Activated CD4-positive, alpha-beta memory T cell treated with anti-CD3 and anti-CD28 coated beads for 36 hours (primary cell): ENCODE results near the gene SEZ6. TPM values are rescaled to one million over a fixed set of nuclear protein-coding genes. Genes with fewer than 3 reads are reported as not detected.

ENCODE experiments used
- CTCF ChIA-PET: fragments of 350-600 bp; sonication (Branson Sonifier 250); formaldehyde crosslinking; loops from one replicate; lab custom pipeline; 2021; ENCODE audit warnings: antibody characterized with exemption, inconsistent platforms; lab: Charles Lee
- POLR2A ChIA-PET: fragments of 350-600 bp; sonication (Branson Sonifier 250); formaldehyde crosslinking; loops from one replicate; lab custom pipeline; 2021; ENCODE audit warnings: antibody characterized with exemption; lab: Charles Lee
- DNase-seq: peaks from one replicate; pipeline ENCODE4 v3.0.0-alpha.2; 2020
- H3K27ac Mint-ChIP-seq: one replicate; pipeline ENCODE4 v1.8.0; 2021; ENCODE audit warnings: mixed read lengths
- H3K27me3 Mint-ChIP-seq: one replicate; pipeline ENCODE4 v1.8.0; 2021; ENCODE audit warnings: mixed read lengths
- H3K36me3 Mint-ChIP-seq: one replicate; pipeline ENCODE4 v1.8.0; 2021; ENCODE audit warnings: mixed read lengths
- H3K4me1 Mint-ChIP-seq: one replicate; pipeline ENCODE4 v1.8.0; 2021; ENCODE audit warnings: low read depth, mixed read lengths
- H3K4me3 Mint-ChIP-seq: one replicate; pipeline ENCODE4 v1.8.0; 2021; ENCODE audit warnings: mild to moderate bottlenecking, mixed read lengths
- H3K9me3 Mint-ChIP-seq: one replicate; pipeline ENCODE4 v1.8.0; 2021; ENCODE audit warnings: mixed read lengths
- intact Hi-C: fragments of 100-400 bp; cut with micrococcal nuclease; formaldehyde crosslinking; loops from one replicate; pipeline ENCODE4 v1.15.1; 2023
- total RNA-seq, 2 experiments: library from RNA; stranded (reverse); gene quantifications; one replicate each; pipeline ENCODE4 v1.2.3, GENCODE V29; 2021

Gene SEZ6
- total RNA-seq, 2 experiments from 2014 or later, result not detected

DNA sequence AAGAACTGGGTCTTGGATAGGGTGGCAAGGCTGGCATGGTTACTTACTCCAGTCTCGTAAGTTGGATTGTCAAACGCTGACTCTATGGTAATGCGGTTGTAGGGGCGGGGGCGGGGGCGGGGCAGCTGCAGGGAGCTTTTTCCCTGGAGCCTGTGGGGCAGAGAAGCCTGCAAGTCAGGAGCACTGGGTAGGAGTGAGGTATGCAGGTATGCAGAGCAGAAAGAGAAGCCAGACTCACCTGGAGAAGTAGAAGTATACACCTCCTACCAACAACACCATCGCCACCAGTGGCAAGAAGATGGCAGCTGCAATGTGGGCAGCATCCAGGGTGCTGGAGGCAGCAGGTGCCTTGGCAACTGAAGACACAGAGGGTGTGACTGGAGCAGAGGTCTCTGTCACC lies 49.7 kb downstream of the SEZ6 start:
- H3K4me1 Mint-ChIP-seq, result no peaks in the 10 kb centered on the region
- no peaks in the 10 kb centered on the region for H3K27me3 Mint-ChIP-seq
- no peak for DNase-seq
- no peak overlapping the region for H3K4me3 Mint-ChIP-seq
- no peak overlapping the region for H3K27ac Mint-ChIP-seq
- no peaks in the 10 kb centered on the region for H3K9me3 Mint-ChIP-seq
- CTCF ChIA-PET, result interaction anchor here (1.8 to 2.4 kb wide), 2 partner anchors 9 to 161 kb away, joined by 7 to 15 read pairs; no protein-coding TSS in a partner anchor
- intact Hi-C loops, result no loop called here
- POLR2A ChIA-PET, result no interaction called here
- no peaks in the 10 kb centered on the region for H3K36me3 Mint-ChIP-seq

- ChIA-PET CTCF (interaction anchor here (1.8 to 4.2 kb wide), 2 partner anchors 10 to 161 kb away, joined by 7 to 45 read pairs; no protein-coding TSS in a partner anchor), POLR2A (no interaction called here)
- no peaks in the 10 kb centered on the region for H3K9me3 Mint-ChIP-seq
- no peaks in the 10 kb centered on the region for H3K4me1 Mint-ChIP-seq
- DNase-seq, result no peak
- H3K27me3 Mint-ChIP-seq, result no peaks in the 10 kb centered on the region
- no peak overlapping the region for H3K27ac Mint-ChIP-seq
- no peak overlapping the region for H3K4me3 Mint-ChIP-seq
- intact Hi-C loops, result no loop called here
- peaks cover 3% of the 10 kb centered on the region for H3K36me3 Mint-ChIP-seq
Observed at GRCh38 chr17:28955408-28955807, 50.4 kb downstream of the SEZ6 start.

GRCh38 chr17:28954886-28955285 lies 50.9 kb downstream of the SEZ6 start:
- intact Hi-C loops, result loop anchor here (5.0 kb wide), 2 partner anchors 162 to 358 kb away; partner anchors contain the start of gene SPAG5
- DNase-seq, result no peak

DNA sequence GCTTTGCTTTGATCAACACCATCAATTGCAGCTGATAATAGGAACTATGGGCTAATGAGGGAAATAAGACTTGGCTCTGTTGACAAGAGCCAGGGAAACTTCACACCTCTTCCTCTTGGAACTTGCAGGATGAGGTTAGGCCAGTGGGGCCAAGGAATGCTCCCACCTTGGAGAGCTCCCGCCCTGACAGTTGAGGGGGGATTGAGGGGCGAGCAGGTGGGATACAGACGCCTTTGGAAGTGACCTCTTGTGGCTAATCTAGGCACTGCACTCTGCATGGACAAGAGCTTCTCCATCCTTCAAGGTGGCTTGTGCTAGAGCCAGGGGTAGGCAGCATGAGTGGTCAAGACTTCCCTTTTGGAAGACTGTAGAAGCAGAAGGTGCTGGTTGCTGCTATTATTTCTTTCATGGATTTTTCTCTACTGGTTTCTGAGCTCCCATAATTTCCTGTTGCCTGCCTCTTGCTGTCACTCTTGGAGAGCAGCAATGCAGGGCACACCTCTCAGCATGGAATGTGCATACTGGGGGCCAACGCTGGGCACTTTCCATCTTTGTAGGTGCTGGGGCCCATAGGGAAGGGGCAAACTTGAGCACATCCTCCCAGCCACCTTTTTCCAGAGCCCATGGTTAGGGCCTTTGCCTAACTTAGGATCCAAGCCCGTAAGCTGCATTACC lies 52.3 kb downstream of the SEZ6 start:
- peak overlapping the region; percentile 45 for H3K27ac Mint-ChIP-seq
- H3K4me1 Mint-ChIP-seq, result peaks cover 3% of the 10 kb centered on the region
- peak; percentile 61 for DNase-seq
- intact Hi-C loops, result loop anchor here (2.0 to 5.0 kb wide), 3 partner anchors 99 to 356 kb away; partner anchors contain the start of genes ERAL1 and SPAG5
- no peaks in the 10 kb centered on the region for H3K9me3 Mint-ChIP-seq
- peaks cover 14% of the 10 kb centered on the region for H3K36me3 Mint-ChIP-seq
- POLR2A ChIA-PET, result interaction anchor here (0.7 to 3.1 kb wide), 6 partner anchors 12 to 303 kb away, joined by 3 to 15 read pairs (median 3); partner anchors contain the start of gene RPL23A
- H3K4me3 Mint-ChIP-seq, result no peak overlapping the region
- no peaks in the 10 kb centered on the region for H3K27me3 Mint-ChIP-seq
- CTCF ChIA-PET, result interaction anchor here (0.5 to 7.3 kb wide), 47 partner anchors 8 to 308 kb away, joined by 3 to 130 read pairs (median 4); partner anchors contain the start of genes DHRS13, FLOT2, MYO18A and NEK8

More at GRCh38 chr17:28954886-28955285, 50.9 kb downstream of the SEZ6 start:
- ChIA-PET CTCF (interaction anchor here (2.8 to 4.2 kb wide), 2 partner anchors 10 to 162 kb away, joined by 36 to 45 read pairs; no protein-coding TSS in a partner anchor), POLR2A (no interaction called here)
- no peaks in the 10 kb centered on the region for H3K27me3 Mint-ChIP-seq
- peaks cover 5% of the 10 kb centered on the region for H3K36me3 Mint-ChIP-seq
- H3K9me3 Mint-ChIP-seq, result no peaks in the 10 kb centered on the region
- no peaks in the 10 kb centered on the region for H3K4me1 Mint-ChIP-seq
- H3K27ac Mint-ChIP-seq, result no peak overlapping the region
- H3K4me3 Mint-ChIP-seq, result no peak overlapping the region

DNA sequence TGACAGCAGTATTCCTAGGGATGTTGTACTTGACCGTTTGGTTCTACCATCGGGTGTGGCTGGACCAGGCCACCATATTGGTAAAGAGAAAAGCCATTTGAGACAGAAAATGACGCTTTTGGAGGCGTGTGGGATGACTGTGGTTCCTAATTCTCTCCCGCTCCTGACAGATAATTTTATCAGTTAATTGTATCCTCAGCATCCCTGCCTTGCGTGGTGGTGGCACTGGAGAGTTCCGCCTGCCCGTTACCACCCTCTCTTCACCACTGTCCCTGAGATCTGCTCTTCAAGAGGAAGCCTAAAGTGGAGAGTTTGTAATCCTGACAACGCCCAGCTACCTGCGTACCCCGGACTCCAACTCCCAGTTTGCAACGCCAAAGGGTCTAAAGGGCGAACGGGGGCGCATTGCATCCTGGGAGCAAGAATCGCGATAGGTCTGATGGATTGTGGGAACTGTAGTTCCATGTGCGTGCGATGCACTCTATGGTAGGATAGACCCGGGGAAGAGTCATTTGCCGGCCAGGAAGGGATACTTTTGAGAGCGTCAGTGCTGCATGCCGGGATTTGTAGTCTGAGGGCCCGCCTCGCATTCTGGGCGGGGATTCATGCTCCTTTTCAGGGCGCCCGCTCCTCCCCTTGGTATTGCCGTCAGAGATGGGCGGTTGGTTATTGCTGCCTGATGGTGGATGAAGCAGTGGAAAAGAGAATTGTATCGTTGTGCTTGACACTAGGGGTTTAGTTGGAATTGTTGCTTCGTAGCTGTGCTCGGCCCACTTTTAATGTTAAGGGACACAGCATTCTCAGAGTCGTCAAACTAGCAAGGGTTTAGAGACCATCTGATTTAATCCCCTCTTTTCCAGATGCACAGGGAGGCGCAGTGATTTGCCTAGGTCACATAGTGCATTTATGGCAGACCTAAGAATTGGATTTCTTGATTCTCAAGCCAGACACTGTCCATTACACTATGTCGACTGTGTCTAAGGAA lies 53.5 kb downstream of the SEZ6 start:
- intact Hi-C loops, result loop anchor here (1.0 to 5.0 kb wide), 13 partner anchors 26 to 617 kb away; partner anchors contain the start of genes BLTP2, DHRS13, ERAL1 and IFT20
- no peaks in the 10 kb centered on the region for H3K27me3 Mint-ChIP-seq
- no peak overlapping the region for H3K27ac Mint-ChIP-seq
- ChIA-PET CTCF (interaction anchor here (0.6 to 7.3 kb wide), 27 partner anchors 10 to 225 kb away, joined by 3 to 130 read pairs (median 6); partner anchors contain the start of genes DHRS13, FLOT2, NEK8 and TLCD1), POLR2A (interaction anchor here (0.8 to 3.1 kb wide), 12 partner anchors 15 to 342 kb away, joined by 3 to 17 read pairs (median 4); partner anchors contain the start of genes NEK8, NUFIP2, PROCA1 and RPL23A)
- H3K9me3 Mint-ChIP-seq, result no peaks in the 10 kb centered on the region
- H3K4me1 Mint-ChIP-seq, result peaks cover 16% of the 10 kb centered on the region
- no peak overlapping the region for H3K4me3 Mint-ChIP-seq
- H3K36me3 Mint-ChIP-seq, result peaks cover 24% of the 10 kb centered on the region
- DNase-seq, result peak; percentile 98

DNA sequence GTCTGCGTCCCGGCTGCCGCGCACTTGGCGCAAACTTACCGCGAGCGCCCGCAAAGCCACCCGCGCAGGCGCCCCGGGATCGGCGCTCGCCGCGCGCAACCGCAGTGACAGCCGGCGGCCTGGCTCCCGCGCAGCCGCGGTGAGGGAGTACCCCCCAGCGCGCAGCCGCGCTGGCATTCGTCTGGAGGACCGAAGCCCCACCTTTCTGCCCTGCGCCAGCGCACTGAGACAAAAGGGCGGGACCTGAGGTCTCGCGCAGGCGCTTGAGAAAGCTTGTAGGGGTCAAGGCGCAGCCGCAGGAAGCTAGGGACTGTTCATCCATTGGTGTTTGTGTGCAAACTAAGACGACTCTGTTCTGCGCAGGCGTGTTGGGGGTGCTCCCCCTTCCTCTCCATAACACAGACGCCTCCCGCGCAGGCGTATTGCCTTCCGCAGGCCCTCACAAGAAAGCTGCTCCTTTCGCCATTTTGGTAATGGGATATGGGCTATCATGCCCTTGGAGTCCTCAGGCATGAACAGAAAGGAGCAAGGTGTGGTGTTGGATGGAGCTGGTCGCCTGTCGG lies 54.3 kb downstream of the SEZ6 start, which contains the start of gene PHF12:
Gene PHF12, minus strand, starts transcription at position 91 of the 563 bp plus-strand sequence. CDS start 558 bp downstream, outside the sequence.
- Mint-ChIP-seq H3K4me1 (peaks cover 22% of the 10 kb centered on the region), H3K27ac (peak within 1 kb of the TSS; percentile 96), H3K27me3 (no peaks in the 10 kb centered on the region), H3K36me3 (peaks cover 24% of the 10 kb centered on the region), H3K9me3 (no peaks in the 10 kb centered on the region), H3K4me3 (peak within 1 kb of the TSS; percentile 95)
- POLR2A ChIA-PET, result interaction anchor here (0.6 to 3.1 kb wide), 12 partner anchors 11 to 343 kb away, joined by 3 to 17 read pairs (median 4); partner anchors contain the start of genes NEK8, NUFIP2, PROCA1 and RPL23A
- DNase-seq, result peak; percentile 100
- intact Hi-C loops, result loop anchor here (1.0 to 5.0 kb wide), 6 partner anchors 25 to 354 kb away; partner anchors contain the start of genes BLTP2, DHRS13, NUFIP2 and SPAG5
- CTCF ChIA-PET, result interaction anchor here (0.8 to 7.3 kb wide), 10 partner anchors 13 to 224 kb away, joined by 3 to 130 read pairs (median 14); partner anchors contain the start of genes DHRS13, NEK8 and TLCD1

DNA sequence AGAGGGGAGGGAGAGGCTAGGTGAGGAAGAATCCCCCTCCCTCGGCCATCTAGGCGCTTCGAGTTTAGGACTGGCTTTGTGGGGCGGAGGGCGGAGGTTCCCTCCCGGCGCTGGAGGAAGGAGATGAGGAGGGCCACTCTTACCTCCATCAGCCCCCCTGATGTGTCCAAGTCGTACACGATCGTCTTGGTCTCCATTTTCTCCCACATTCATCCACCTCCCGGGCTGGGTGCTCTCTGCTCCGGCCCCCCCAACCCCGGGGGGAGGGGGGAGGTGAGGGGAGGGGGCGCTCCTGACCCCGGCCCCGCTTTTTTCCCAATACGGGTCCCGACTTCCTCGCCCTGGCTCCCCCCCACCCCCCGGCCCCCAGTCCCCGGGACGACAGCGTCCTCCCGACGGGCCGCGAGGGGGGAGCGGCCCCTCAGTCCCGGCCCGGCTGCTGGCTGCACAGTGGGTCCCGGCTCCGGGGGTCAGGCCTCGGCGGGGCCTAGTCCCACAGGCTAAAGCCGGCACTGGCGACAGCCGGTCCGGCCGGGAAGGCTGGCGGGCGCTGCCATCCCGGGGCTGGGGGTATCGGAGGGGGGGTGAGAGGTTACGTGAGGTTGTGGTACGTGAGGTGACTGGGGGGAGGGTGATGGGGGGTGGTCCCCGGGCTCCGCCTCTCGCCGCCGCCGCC lies 54.9 kb downstream of the SEZ6 start:
- DNase-seq, result no peak
- Mint-ChIP-seq H3K36me3 (peaks cover 27% of the 10 kb centered on the region), H3K4me3 (peak overlapping the region; percentile 95), H3K27me3 (no peaks in the 10 kb centered on the region), H3K4me1 (peaks cover 29% of the 10 kb centered on the region), H3K27ac (peak overlapping the region; percentile 96), H3K9me3 (no peaks in the 10 kb centered on the region)
- ChIA-PET POLR2A (interaction anchor here (0.6 to 3.1 kb wide), 11 partner anchors 10 to 231 kb away, joined by 3 to 29 read pairs (median 5); partner anchors contain the start of genes NEK8, RPL23A and TLCD1), CTCF (interaction anchor here (1.0 to 7.3 kb wide), 8 partner anchors 35 to 224 kb away, joined by 3 to 130 read pairs (median 5); partner anchors contain the start of genes NEK8 and TLCD1)
- intact Hi-C loops, result loop anchor here (1.0 to 5.0 kb wide), 6 partner anchors 25 to 354 kb away; partner anchors contain the start of genes BLTP2, DHRS13, NUFIP2 and SPAG5

DNA sequence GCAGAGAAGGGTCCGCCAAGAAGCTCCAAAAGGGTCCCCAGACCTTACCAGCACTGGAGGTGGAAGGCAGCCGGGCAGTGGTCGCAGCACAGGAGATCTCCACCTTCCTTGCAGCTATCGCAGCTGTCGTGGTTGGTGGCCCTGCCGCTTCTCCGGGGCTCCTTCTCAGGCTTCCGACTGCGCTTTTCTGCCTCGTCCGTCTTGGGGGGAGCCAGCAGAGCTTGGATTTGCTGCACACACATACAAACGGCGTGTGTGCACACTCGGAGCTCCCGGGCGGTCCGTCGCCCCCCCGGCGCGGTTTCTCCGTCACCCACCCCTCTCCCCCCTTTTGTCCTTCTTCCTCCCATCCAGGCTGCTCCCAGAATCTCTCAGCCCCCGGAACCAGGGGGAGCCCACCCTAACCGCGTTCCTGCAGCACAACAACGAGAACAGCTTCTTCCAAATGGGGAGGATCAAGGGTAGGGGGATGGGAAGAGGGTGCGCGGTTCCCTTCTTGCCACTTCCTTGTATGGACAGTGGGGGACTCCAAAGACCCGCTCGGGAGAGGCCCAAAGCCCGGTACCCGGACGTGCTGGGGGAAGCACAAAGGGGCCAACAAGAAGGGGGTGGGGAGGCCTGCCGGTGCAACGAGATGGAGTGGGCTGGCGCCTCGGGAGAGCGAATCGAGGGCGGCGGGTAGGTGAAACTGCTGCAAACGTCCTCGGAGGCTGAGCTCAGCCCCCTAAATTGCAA lies 55.6 kb downstream of the SEZ6 start:
- POLR2A ChIA-PET, result interaction anchor here (0.7 to 3.0 kb wide), 9 partner anchors 22 to 239 kb away, joined by 3 to 29 read pairs (median 5); partner anchors contain the start of genes DHRS13, FAM222B, FLOT2 and NEK8
- H3K27me3 Mint-ChIP-seq, result no peaks in the 10 kb centered on the region
- peaks cover 27% of the 10 kb centered on the region for H3K36me3 Mint-ChIP-seq
- CTCF ChIA-PET, result interaction anchor here (0.6 to 7.3 kb wide), 15 partner anchors 10 to 223 kb away, joined by 3 to 130 read pairs (median 5); partner anchors contain the start of genes DHRS13, NEK8 and TLCD1
- DNase-seq, result peak; percentile 71
- H3K4me1 Mint-ChIP-seq, result peaks cover 36% of the 10 kb centered on the region
- H3K27ac Mint-ChIP-seq, result peak overlapping the region; percentile 96
- H3K9me3 Mint-ChIP-seq, result no peaks in the 10 kb centered on the region
- intact Hi-C loops, result loop anchor here (2.0 to 5.0 kb wide), 3 partner anchors 167 to 353 kb away; partner anchors contain the start of genes BLTP2 and SPAG5
- peak overlapping the region; percentile 95 for H3K4me3 Mint-ChIP-seq
